Measurements from ENCODE around the gene ZNF716.
"Not testable (repeated sequence)": the region's sequence is repeated elsewhere in the genome, so short reads cannot be mapped to it uniquely, and the experiment has no call there.

ZNF716 gene

DNA sequence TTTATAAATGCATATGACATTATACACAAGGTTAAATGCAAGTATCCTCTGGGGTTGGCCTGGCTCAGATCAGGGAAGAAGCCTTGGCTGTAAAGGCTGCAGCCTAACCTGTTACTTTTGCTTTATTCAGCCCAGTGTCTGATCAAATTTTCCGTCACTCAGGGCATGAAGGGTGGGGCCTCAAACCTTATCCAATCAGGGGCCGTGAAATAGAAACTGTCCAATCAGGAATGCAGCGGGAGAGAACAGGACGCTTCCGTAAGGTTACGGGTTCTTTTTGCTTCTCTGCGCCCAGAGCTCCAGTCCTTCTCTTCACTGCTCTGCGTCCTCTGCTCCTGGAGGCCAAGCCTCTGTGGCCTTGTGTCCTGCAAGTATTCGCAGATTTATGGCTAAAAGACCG lies at the start of gene ZNF716:
ZNF716 (plus strand) TSS at position 274 of the 400 bp plus-strand sequence; CDS start at position 386, 112 bp downstream.
- DNase-seq (ENCODE audit: low read depth in 2 of 2): no peak

DNA sequence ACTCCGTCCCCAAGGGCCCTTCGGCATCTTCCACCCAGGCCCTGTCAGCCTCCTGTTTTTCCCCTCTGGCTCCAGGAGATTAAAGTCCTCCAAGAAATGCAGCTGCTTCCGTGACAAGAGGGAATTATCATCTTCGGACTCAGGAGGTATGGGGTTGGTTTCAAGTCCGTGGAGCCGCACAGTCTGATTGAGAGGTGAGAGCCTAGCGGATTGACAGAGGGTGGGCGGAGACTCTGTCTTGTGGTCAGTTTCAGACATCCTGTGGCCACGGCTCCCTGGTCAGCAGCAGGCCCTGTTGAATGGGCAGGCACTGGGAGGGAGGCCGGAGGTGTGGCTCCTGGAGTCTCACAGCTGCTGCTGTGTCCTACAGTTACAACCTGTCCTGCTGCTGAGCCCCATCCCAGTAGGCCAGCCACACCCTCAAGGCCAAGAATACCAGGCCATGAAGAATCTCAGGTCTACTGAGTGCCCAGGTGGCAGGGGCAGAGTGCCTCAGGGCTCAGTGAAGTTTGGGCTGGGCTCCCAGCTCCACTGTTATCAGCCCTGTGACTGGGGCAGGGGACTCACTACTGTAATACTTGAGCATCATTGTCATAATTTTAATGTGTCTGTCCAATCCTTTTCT lies 49.3 kb upstream of the ZNF716 start:
- DNase-seq (ENCODE audit: low read depth in 2 of 2): no peak

DNA sequence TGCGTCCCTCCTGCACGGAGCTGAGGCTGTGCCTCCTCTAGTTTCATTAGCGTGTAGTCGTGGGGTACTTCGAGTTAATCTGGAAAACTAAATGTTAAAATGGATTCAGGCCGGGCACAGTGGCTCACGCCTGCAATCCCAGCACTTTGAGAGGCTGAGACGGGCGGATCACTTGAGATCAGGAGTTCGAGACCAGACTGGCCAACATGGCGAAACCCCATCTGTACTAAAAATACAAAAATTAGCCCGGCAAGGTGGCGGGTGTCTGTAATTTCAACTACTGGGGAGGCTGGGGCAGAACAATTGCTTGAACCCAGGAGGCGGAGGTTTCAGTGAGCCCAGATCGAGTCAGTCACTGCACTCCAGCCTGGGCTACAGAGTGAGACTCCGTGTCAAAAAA lies 46.9 kb upstream of the ZNF716 start:
- DNase-seq (ENCODE audit: low read depth in 2 of 2): not testable (repeated sequence)

DNA sequence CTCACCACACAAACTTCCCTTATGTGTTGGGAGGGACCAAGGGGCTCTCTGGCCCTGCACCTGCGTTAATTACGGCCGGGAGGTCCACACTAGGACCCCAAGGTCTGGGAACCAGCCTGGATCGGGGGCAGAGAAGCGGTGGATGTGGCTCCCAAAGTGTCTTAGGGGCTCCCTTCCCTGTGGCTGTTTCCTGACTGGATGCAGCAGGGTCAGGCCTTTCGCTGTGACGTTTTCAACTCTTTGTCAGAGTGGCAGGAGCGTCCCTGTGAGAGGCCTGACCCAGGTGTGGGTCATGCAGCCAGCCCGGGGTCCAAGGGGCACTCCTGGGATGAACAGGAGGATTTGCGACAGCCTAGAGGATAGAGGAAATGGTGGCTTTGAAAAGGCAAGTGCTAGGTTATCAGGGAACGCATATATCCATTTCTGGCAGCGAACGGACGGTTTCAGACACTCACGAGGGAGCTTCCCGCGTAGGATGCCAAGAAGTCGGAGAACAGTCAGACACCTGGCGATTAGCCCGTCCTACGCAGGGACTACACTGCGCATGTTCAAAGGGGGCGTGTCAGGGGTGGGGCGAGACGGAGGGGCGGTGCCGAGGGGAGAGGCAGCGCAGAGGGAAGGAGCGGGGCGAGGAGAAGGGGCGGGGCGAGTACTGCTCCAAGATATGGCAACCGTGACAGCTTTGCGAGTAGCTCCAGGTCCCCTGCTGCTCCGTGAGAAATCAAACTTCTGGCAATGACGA lies 46.2 kb upstream of the ZNF716 start:
- no peak for DNase-seq (ENCODE audit: low read depth in 2 of 2)

DNA sequence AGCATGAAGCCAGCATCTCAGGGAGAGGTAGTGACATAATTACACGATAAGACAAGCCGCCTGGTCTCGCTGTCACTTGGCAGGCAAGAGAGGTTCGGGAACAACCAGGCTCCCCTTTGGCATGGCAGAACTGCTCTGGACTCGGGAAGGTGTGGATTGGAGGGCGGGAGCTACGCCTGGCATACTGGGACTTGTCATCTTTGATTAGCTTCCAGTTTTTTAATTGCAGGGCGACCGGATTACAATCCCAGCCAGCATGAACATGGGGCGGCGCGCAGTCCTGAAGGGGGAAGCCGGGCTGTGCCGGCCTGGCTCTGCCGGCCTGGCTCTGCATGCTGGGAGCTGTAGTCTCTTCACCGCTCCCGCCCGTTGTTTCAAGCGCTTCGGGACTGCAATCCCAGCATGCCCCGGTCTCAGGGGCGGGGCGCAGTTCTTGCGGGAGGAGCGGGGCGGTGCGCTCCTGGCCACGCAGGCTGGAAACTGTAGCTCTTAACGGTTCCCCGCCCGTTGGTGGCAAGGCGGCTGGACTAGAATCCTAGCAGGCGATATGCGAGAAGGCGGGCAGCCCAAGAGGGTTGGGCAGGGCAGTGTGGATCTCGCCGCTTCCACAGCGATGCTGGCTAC lies 45.5 kb upstream of the ZNF716 start:
- DNase-seq (ENCODE audit: low read depth in 2 of 2): no peak

DNA sequence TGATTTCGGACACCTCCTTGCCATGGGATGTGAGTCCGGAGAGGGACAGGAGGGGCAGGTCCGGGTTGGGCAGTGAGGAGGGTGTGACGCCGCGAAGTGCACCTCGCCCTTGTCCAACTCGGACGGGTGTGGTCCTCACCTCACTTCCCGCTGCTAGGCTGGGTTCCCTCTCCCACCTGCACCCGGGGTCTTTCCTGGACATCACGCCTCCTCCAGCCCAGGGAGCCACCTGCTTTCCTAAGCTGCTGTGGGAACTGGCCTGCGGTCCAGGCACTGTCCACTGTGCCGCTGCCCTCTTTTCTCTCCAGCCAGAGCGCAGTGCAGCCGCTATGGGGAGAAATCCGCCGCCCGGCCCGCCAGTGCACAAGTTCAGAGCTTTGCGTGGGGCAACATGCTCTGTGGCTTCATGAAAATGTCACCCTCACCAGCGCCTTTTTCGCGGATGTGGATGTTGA lies 45.0 kb upstream of the ZNF716 start:
- no peak for DNase-seq (ENCODE audit: low read depth in 2 of 2)

DNA sequence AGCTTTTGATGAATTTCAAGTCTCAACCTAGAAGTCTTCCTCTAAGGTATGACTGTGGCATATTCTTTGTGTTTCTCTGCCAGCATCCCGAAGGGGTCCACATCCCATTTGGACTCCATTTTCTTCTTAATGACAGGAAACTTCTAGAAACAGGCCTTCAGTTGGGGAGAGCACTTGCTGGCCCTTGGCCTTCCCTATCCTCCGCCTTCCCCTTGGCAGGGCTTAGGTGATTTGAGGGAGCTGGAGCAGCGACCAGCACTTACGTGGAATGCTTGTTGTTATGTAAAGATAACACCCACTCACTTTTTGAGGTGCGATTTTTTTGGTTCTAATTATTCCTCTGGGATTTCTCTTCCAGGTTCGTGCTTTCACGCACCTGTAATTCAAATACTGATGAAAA lies 42.9 kb upstream of the ZNF716 start:
- no peak for DNase-seq (ENCODE audit: low read depth in 2 of 2)

DNA sequence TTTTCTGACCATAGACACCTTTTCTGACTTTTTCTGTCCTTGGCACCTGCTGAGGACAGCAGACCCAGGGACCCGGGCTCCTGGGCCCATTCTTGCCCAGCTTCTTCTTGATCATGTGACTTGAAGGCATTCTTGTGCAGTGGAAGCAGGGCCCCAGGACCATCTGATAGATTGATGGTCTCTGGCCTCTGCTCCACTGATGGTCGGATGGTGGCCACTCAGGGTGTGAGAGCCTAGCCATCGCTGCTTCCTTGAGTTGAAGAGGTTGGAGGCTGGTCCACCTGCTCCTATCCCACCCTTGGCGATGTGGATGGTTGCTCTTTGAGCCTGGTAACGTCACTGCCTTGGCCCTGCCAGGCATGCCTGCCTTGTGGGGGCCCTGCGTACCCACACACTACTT lies 37.8 kb upstream of the ZNF716 start:
- no peak for DNase-seq (ENCODE audit: low read depth in 2 of 2)

DNA sequence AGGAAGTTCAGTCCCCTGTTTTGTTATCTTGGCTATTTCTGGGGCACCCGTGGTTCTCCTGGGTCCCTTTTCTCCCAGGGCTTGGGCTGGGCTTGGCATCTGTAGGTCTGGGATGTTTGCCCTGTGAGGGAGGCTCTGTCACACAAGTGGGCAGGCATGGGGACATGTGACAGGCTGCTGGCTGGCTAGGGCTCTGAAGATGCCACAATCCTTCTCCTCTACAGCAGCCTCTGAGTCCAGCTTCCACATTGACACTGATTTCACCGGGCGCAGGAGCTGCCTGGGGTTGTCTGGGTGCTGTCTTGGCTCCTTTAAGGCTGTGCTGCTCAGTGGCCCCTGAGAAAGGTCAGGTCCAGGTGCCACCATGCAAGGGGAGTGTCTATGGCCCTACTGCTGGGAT lies 37.4 kb upstream of the ZNF716 start:
- no peak for DNase-seq (ENCODE audit: low read depth in 2 of 2)

DNA sequence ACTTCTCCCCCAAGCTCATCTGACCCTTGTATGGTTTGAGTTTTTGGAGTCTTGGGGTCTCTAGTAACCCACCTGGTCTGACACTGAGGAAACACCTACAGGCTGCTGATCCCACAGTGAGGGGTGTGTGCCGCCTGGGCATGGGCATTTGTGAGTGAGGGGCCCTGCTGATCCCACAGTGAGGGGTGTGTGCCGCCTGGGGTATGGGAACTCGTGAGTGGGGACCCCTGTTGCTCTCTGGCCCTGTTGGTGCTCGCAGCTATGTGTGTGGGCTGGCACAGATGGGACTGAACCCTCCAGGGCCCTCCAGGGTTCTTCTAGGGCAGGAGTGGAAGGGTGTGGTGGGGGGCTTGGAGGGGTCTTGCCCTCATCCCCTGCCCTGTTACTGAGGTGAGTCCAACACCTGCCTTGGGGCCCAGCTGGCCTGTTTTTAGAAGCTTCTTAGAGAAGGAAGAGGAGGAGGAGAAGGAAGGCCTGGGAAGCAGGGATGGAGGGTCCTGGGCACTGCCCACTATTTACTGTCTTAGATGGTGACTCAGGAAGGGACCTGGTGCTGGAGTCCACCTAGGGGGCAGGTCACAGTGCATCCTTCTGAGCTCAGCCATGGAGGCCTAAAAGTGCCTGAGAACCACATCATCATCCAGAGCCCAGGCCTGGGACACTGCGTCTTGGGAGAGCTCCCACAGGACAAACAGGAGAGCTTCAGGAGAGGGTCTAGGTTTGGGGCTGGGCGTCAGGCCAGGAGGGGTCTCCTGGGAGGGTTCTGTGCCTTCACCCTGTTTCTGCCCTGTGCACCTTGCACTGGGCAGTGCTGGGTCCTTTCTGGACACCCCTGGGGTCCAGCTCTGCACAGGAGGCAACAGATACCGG lies 36.2 kb upstream of the ZNF716 start:
- DNase-seq (ENCODE audit: low read depth in 2 of 2): no peak

DNA sequence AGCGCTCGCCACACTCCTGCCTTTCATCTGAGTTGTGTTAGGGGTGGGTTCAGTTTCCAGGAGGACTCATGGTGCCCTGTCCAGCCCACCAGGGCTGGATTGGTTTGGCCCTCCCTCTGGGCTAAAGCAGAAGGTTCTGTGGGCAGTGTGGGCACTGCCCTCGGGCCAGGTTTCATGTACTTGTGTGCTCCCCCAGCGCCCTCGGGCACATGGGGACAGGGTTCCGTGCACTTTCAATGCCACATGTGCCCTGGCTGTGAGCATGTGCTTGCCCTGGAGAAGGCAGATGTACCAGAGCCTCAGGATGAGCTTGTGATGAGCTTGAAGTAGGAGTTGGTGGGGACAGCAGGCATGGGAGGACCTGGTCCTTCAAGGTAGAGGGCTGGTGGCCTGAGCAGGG lies 35.6 kb upstream of the ZNF716 start:
- DNase-seq (ENCODE audit: low read depth in 2 of 2): no peak

DNA sequence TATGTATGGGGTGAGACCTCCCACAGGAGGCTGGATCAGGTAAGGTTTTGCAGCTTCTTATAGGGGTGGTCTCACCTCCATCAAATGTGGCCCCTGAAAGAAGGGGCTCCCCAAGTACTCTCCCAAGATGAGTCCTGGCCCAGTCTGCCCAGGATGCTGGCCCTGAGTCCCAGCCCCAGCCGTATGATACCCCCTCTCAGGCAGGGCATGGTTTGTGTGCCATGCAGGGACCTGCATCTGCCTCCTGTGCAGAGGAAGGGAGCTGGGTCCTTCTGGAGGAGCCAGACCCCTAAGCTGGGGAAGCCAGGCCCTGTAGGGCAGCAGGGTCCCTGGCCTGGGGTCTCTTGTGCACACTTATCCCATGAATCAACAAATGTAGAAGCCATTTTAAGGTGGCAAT lies 35.1 kb upstream of the ZNF716 start:
- DNase-seq (ENCODE audit: low read depth in 2 of 2): no peak

DNA sequence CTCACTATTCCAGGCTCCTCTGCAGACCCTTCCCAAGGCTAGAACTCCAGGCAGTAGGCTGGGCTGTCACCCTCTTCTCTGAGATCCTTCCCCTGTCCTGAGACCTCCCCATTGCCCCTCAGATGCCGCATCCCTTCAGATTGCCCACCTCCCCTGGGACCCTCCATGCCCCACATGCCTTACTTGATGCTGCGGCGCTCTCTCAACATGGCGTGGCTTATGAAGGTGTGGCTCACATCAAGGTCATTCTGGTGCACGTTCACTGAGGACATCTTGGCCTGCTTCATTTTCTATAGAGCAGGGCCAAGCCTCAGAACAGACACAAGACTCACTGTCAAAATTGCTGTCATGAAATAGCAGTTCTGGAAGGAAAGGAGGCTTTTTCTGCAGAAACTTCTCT lies 34.7 kb upstream of the ZNF716 start:
- no peak for DNase-seq (ENCODE audit: low read depth in 2 of 2)

DNA sequence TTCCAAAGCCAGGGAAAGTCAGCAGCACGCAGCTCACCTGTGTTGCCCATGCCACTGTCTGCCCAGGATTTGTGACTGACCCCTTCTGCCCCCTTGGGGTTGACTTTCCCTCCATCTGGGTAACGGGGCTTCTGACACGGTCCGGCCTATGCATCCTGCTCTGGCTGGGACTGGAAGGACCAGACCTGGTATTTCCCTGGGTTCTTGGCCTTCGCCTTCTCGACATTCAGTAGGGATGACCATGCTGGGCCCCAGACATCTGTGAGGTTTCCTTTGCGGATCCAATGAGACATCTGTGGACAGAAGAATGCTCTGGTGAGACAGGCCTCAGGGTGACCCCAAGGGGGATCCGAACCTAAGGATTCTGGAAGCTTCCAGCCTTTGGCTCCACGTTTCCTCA lies 34.2 kb upstream of the ZNF716 start:
- no peak for DNase-seq (ENCODE audit: low read depth in 2 of 2)

DNA sequence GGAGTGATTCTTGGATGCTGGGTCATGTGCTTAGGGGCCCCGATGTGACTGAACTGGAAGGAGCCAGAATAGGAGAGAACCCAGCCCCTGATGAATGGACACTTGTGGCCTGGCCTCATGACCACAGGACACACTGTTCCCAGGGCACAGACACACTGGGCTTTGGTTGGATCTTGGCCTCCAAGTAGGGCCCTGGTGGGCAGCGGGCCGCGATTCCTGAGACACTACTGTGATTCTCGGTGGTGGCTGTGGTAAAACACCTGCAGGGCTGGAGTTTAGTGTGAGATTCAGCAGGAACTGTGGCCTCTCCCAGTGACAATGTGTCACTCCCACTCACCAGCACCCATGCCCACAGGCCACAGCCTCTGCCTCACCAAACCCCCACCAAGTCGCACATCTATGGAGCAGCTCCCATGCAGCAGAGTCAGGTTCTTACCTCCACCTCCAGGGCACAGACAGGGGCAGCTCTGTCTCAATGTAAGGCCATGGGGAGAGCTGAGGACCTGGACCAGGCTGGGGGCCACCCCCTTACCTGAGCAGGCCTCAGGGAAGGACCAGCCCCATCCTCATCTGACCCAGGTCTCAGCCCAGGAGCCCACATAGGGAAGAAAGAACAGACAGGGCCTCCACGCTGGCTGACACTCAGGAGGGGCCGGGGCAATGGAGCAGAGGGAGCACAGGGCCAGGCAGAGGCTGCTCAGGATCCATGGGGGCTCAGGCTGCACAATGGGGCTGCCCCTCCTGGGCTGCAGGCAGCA lies 33.2 kb upstream of the ZNF716 start:
- DNase-seq (ENCODE audit: low read depth in 2 of 2): no peak

DNA sequence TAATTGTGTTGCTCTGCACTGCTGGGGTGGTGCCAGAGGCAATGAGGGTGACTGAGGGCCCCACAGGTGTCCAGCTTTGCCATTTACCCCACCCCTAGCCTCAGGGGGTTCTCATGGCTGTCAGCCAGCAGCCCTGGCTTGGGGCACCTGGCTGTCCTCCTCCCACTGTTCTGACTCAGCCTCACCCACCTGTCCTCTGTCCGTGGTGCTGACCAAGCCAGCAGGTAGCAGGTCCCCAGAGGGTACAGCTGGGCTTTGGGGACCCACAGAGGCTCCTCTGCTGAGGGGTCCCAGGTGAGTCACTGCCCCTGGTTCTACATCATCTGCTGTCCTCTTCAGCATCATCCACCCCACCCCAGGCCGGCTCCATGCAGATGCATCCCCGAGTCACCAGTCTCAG lies 32.2 kb upstream of the ZNF716 start:
- DNase-seq (ENCODE audit: low read depth in 2 of 2): no peak

DNA sequence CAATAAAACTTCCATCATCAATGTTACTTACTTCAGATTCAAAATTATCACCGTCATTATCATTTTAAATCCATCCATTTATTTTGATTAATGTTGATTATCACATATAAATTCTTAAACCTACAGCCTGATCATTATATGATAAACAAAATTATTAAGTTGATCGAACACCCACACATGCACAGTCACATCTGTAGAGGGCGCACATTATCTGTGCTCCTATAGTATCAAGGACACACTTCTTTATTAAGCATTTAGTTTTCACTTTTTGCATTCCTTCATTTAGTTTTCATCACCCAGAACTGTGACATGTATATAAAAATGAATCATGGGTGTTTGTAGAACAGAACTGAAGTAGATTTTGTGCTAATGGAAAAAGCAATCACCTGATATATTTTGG lies 26.2 kb upstream of the ZNF716 start:
- DNase-seq (ENCODE audit: low read depth in 2 of 2): no peak

DNA sequence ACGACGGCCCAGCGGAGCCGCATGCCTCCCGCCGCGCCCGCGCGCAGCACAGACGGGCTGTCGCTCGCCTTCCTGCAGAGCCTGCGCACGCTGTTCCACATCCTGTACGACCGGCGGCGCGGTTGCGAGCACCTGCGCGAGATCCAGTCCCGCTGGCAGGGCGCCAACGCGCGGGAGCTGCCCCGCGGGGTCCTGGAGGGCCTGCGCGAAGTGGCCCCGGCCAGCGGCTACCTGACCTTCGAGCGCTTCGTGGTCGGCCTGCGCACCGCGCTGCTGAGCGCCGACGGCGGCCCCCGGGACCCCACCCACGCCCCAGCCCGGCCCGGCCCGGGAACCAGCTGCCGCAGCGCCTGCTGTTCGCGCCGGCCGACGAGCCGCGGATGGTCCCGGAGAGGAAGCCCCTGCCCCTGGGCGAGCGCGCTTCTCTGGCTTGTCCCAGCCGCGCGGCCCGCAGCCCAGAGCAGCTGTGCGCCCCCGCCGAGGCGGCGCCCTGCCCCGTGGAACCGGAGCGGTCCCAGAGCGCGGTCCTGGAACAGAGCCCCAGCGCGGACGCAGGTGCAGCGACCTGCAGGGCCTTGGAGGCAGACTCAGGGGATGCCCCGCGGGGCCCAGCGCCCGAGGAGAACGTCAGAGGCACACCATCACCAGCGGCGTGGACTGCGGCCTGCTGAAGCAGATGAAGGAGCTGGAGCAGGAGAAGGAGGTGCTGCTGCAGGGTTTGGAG lies 25.3 kb upstream of the ZNF716 start:
- no peak for DNase-seq (ENCODE audit: low read depth in 2 of 2)

DNA sequence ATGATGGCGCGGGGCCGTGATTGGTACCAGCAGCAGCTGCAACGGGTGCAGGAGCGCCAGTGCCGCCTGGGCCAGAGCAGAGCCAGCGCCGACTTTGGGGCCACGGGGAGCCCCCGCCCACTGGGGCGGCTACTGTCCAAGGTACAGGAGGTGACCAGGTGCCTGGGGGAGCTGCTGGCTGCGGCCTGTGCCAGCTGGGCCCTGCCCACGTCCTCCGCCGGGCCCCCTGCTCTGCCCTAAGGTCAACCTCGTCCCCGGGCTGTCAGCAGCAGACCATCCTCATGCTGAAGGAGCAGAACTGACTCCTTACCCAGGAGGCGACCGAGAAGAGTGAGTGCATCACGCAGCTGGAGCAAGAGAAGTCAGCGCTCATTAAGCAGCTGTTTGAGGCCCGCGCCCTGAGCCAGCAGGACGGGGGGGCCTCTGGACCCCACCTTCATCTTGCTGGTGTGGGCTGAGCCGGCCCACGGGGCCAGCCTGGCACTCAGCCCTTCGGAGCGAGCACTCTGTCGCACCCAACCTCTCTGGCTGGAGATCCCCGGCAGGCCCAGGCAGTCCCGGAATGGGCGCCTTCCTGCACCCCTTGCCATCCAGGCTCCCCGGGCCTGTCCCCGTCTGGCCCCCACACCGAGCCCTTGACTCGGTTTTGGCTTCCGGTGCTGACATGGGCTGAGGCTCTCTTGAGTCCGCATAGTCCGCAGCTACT lies 24.6 kb upstream of the ZNF716 start:
- DNase-seq (ENCODE audit: low read depth in 2 of 2): no peak

DNA sequence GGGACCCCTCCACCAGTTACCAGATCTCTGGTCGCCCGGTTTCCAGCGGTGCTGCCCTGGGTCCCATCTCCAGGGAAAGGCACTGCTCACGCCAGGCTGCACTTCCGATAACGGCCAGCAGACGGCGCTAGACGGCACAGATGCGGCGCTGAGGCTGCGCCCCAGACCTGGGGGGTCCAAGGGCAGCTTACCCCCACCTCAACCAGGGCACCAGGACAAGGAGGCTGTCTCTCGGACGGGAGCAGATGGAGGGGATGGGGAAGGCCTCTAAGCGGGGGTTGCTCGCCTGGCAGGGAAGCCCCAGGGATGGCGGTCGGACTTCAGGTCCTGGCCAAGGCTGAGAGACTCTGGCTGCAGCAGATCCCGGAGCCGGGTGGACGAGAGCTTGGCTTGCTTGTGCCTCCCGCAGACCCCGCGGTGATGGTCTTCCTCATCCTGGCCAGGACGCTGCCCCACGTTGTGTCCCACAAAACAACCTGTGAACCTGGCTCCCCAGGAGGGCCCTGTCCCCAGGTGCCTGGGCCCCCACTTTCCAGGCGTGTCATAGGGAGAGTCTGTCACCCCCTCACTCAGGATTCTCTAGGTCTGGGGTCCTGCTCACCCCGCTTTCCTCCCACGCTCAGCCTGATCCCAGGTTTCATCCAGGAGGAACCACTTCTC lies 23.9 kb upstream of the ZNF716 start:
- no peak for DNase-seq (ENCODE audit: low read depth in 2 of 2)
